ENCODE results near the gene XRN2.

- TF ChIP-seq POLR2A (IDR thresholded peaks at IDR 0.05) (no peak), CTCF (IDR thresholded peaks at IDR 0.05) (no peak)
Measured at GRCh38 chr20:21266191-21266536, 37.0 kb upstream of the XRN2 start.
